Upper lobe of left lung (tissue), 6 donors: ENCODE results near the gene ZNF678. TPM values are rescaled to one million over a fixed set of nuclear protein-coding genes. Genes with fewer than 3 reads are reported as not detected.
A peak's percentile ranks its signal among the peaks of the same experiment; 100 is the strongest.
"Not testable (repeated sequence)": the region's sequence is repeated elsewhere in the genome, so short reads cannot be mapped to it uniquely, and the experiment has no call there.

Experiments used
- ATAC-seq, 2 donors: fragments of 200-7000 bp; cut with Tn5 transposase; one replicate each; pipeline ENCODE4 v1.9.1; 2022; ENCODE audit warnings: mild to moderate bottlenecking in 2 of 2, moderate library complexity in 2 of 2; ENCODE audit not compliant: low FRiP score in 2 of 2
- DNase-seq, 2 donors: peaks; one replicate each; pipeline ENCODE4 v3.0.0-alpha.2; 2019 to 2020
- H3K27ac ChIP-seq, 4 donors: fragments of 200-600 bp; sonication (generic); one replicate each; pipeline ENCODE4 v1.5.1; 2016 to 2019
- H3K27me3 ChIP-seq, 4 donors: fragments of 200-600 bp; sonication (generic); one replicate each; pipeline ENCODE4 v1.5.1; 2017 to 2019
- H3K36me3 ChIP-seq, 4 donors: fragments of 200-600 bp; sonication (generic); one replicate each; pipeline ENCODE4 v1.5.1; 2016 to 2019
- H3K4me1 ChIP-seq, 4 donors: fragments of 200-600 bp; sonication (generic); one replicate each; pipeline ENCODE4 v1.5.1; 2018 to 2019
- H3K4me3 ChIP-seq, 4 donors: fragments of 200-600 bp; sonication (generic); one replicate each; pipeline ENCODE4 v1.5.1; 2017 to 2019; ENCODE audit warnings: mild to moderate bottlenecking in 2 of 4, moderate library complexity in 1 of 4
- H3K9me3 ChIP-seq, 4 donors: fragments of 200-600 bp; sonication (generic); one replicate each; pipeline ENCODE4 v1.5.1; 2018 to 2019
- EP300 ChIP-seq, 4 donors: sonication (generic); formaldehyde crosslinking; IDR thresholded peaks; one replicate each; pipeline ENCODE4 v1.5.1; 2017; ENCODE audit warnings: antibody characterized with exemption in 4 of 4, control low read depth in 2 of 4
- POLR2A ChIP-seq, 4 donors: fragments of 450-650 bp; IDR thresholded peaks; one replicate each; pipeline ENCODE4 v1.5.1; 2016 to 2017; ENCODE audit warnings: antibody characterized with exemption in 4 of 4, mild to moderate bottlenecking in 2 of 4
- POLR2AphosphoS5 ChIP-seq, 2 donors: sonication (generic); formaldehyde crosslinking; IDR thresholded peaks; one replicate each; pipeline ENCODE4 v1.5.1; 2017; ENCODE audit warnings: antibody characterized with exemption in 2 of 2
- WGBS, 2 donors: methylation state at CpG; one replicate each; pipeline ENCODE4 v1.1.5; 2017 to 2018; 5-methylcytosine and 5-hydroxymethylcytosine counted together
- total RNA-seq, 6 donors: library from RNA; depleted of rRNA in 4 of 6; stranded (reverse); fragments of >200 nt in 4 of 6; gene quantifications; one replicate each; pipeline versions ENCODE4 v1.1.0 to v1.2.1, GENCODE V29; 2016 to 2021
- TF ChIP-seq, protein P1 (sequence below), 6 experiments: fragments of 450-650 bp in 4 of 6; fragments of 200-600 bp in 2 of 6; sonication (generic) in 2 of 6; IDR thresholded peaks; one replicate each; pipeline ENCODE4 v1.5.1; 2016 to 2019; ENCODE audit warnings: antibody characterized with exemption in 6 of 6
- donor health status: DM: no; HTN: no; CAD: no; lungs with moderate emphysema.
- donor health status: DM: no; HTN: yes; CAD: no; lungs with severe emphysema.

The ZNF678 gene
- total RNA-seq, 6 donors from 2014 or later = 3.9 to 50.3 (median 7.8) TPM

DNA sequence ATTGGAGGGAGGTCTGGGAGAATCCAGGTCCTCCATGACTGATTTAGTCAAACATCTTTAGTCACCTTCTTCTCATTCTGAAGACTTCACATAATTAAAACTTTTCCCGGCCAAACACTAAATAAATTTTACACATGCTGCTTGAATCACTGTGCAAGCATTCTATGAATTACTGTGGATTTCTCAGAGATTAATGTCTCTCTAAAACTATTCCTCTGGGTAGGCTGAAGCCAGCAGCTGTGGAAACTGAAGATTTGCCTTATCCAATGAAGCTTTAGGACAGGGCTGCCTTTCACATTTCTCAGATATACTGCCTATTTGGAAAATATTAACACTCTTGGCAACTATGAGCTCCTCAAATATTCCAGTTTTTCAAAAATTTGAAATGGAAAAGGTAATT, 110.1 kb downstream of the ZNF678 start:
- no peak for ATAC-seq
- DNase-seq = no peak
- H3K9me3 ChIP-seq = peaks cover 52 to 94% (median 93%) of the 10 kb centered on the region in 4 donors
- no peak overlapping the region for H3K4me3 ChIP-seq
- no peak overlapping the region for H3K27ac ChIP-seq
- WGBS, 2 donors = 97 to 100% methylated on average over 1 of the region's 1 CpG
- H3K4me1 ChIP-seq = no peaks in the 10 kb centered on the region
- no peaks in the 10 kb centered on the region for H3K36me3 ChIP-seq
- TF ChIP-seq POLR2A (IDR thresholded peaks at IDR 0.05) (no peak), POLR2AphosphoS5 (IDR thresholded peaks at IDR 0.05) (no peak), EP300 (IDR thresholded peaks at IDR 0.05) (no peak)
- TF ChIP-seq, protein P1, sequence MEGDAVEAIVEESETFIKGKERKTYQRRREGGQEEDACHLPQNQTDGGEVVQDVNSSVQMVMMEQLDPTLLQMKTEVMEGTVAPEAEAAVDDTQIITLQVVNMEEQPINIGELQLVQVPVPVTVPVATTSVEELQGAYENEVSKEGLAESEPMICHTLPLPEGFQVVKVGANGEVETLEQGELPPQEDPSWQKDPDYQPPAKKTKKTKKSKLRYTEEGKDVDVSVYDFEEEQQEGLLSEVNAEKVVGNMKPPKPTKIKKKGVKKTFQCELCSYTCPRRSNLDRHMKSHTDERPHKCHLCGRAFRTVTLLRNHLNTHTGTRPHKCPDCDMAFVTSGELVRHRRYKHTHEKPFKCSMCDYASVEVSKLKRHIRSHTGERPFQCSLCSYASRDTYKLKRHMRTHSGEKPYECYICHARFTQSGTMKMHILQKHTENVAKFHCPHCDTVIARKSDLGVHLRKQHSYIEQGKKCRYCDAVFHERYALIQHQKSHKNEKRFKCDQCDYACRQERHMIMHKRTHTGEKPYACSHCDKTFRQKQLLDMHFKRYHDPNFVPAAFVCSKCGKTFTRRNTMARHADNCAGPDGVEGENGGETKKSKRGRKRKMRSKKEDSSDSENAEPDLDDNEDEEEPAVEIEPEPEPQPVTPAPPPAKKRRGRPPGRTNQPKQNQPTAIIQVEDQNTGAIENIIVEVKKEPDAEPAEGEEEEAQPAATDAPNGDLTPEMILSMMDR (IDR thresholded peaks at IDR 0.05) = no peak
- H3K27me3 ChIP-seq = no peaks in the 10 kb centered on the region

DNA sequence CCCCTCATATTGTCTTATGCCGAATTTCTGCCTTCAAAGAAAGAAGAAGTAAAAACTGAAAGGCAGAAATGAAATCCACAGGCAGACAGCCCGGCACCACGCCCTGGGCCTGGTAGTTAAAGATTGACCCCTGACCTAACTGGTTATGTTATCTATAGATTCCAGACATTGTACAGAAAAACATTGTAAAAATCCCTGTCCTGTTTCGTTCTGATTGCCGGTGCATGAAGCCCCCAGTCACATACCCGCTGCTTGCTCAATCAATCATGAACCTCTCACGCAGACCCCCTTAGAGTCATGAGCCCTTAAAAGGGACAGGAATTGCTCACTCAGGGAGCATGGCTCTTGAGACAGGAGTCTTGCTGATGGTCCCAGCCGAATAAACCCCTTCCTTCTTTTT, 122.5 kb downstream of the ZNF678 start:
- Histone ChIP-seq H3K27ac (no peak overlapping the region), H3K4me3 (no peak overlapping the region), H3K9me3 (peaks cover 10 to 87% (median 52%) of the 10 kb centered on the region in 4 donors), H3K4me1 (no peaks in the 10 kb centered on the region), H3K36me3 (no peaks in the 10 kb centered on the region), H3K27me3 (no peaks in the 10 kb centered on the region)
- WGBS, 2 donors = 80% methylated on average over 8 of the region's 8 CpGs
- TF ChIP-seq POLR2A (IDR thresholded peaks at IDR 0.05) (no peak), POLR2AphosphoS5 (IDR thresholded peaks at IDR 0.05) (no peak), EP300 (IDR thresholded peaks at IDR 0.05) (no peak)
- TF ChIP-seq, protein P1 (IDR thresholded peaks at IDR 0.05) = no peak
- no peak for DNase-seq
- ATAC-seq = no peak

DNA sequence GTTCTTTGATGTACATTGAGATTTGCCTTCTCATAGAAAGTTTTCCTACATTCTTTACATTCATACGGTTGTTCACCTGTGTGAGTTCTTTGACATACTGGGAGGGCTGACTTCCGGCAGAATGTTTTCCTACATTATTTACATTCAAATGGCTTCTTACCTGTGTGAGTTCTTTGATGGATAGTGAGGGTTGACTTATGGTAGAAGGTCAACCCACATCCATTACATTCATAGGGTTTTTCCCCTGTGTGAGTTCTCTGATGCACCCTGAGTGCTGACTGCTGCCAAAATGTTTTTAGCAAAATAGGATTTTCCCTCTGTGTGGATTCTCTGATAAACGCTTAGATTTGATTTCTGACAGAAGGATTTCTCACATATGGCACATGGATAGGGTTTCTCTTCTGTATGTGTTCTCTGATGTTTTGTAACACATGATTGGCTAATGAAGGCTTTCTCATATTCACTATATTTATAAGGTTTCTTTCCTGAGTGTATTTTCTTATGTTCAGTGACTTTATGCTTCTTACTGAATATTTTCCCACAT, 134.0 kb downstream of the ZNF678 start:
- ATAC-seq = no peak
- Histone ChIP-seq H3K9me3 (peaks cover 13 to 60% (median 55%) of the 10 kb centered on the region in 4 donors), H3K4me1 (no peaks in the 10 kb centered on the region), H3K4me3 (no peak overlapping the region), H3K36me3 (no peaks in the 10 kb centered on the region), H3K27me3 (no peaks in the 10 kb centered on the region), H3K27ac (no peak overlapping the region)
- 87 to 90% methylated on average over 3 of the region's 3 CpGs for WGBS, 2 donors
- TF ChIP-seq EP300 (IDR thresholded peaks at IDR 0.05) = no peak
- no peak for TF ChIP-seq POLR2A (IDR thresholded peaks at IDR 0.05)
- no peak for TF ChIP-seq POLR2AphosphoS5 (IDR thresholded peaks at IDR 0.05)
- TF ChIP-seq, protein P1 (IDR thresholded peaks at IDR 0.05) = no peak
- DNase-seq = no peak

DNA sequence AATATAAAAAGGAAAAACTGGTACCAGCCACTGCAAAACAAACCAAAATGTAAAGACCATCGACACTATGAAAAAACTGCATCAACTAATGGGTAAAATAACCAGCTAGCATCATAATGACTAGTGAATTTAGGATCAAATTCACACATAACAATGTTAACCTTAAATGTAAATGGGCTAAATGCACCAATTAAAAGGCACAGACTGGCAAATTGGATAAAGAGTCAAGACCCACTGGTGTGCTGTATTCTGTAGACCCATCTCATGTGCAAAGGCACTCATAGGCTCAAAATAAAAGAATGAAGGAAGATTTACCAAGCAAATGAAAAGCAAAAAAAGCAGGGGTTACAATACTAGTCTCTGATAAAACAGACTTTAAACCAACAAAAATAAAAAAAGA, 138.3 kb downstream of the ZNF678 start:
- H3K4me3 ChIP-seq, ATAC-seq, DNase-seq, H3K27me3 ChIP-seq, H3K36me3 ChIP-seq, H3K4me1 ChIP-seq, H3K27ac ChIP-seq: not testable (repeated sequence)
- WGBS, 2 donors = 82 to 87% methylated on average over 1 of the region's 1 CpG
- H3K9me3 ChIP-seq = peaks cover 12 to 68% (median 44%) of the 10 kb centered on the region in 4 donors

DNA sequence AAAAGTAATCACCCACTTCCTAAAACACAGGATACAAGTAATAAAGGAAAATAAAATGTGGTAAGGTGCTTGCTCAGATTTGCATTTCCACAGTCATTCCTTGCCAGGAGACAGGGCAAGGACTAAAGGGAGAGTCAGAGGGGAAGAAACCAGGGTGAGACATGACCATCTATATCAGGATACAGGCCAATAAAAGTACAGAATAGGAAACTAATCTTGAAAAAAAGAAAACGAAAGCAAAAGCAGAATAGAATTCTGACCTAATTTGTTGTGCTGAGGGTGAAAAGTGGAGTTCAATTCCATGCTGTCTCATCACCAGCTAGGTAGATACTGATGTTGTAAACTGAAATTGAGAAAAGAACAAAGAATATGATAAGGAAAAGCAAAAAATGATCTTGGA, 144.5 kb downstream of the ZNF678 start:
- H3K4me1 ChIP-seq = no peaks in the 10 kb centered on the region
- ATAC-seq (no peak), DNase-seq (no peak)
- no peaks in the 10 kb centered on the region for H3K36me3 ChIP-seq
- no peaks in the 10 kb centered on the region for H3K27me3 ChIP-seq
- H3K4me3 ChIP-seq = no peak overlapping the region
- H3K9me3 ChIP-seq = peaks cover 0 to 29% (median 19%) of the 10 kb centered on the region in 4 donors
- TF ChIP-seq POLR2AphosphoS5 (IDR thresholded peaks at IDR 0.05) (no peak), POLR2A (IDR thresholded peaks at IDR 0.05) (no peak)
- no peak overlapping the region for H3K27ac ChIP-seq
- 32 to 63% methylated on average over 1 of the region's 1 CpG for WGBS, 2 donors

DNA sequence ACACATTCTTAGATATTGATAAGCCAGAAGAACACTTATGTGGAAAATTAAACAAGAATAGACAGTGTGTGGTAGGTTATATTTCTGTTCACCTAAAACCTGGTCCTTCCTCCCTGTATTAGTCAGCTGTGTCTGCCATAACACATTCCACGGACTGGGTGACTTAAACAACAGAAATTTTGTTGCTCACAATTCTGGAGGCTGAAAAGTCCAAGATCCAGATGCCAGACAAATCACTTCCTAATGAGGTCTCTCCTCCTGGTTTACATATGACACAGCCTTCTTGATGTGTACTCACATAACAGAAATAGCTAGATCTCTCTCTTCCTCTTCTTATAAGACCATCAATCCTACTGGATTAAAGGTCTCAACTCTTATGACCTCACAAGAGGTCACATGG, 146.1 kb downstream of the ZNF678 start:
- Histone ChIP-seq H3K4me3 (no peak overlapping the region), H3K4me1 (no peaks in the 10 kb centered on the region), H3K36me3 (no peaks in the 10 kb centered on the region), H3K27ac (no peak overlapping the region), H3K9me3 (peaks cover 0 to 26% (median 18%) of the 10 kb centered on the region in 4 donors), H3K27me3 (no peaks in the 10 kb centered on the region)
- ATAC-seq = no peak
- TF ChIP-seq POLR2AphosphoS5 (IDR thresholded peaks at IDR 0.05) = no peak
- no peak for TF ChIP-seq POLR2A (IDR thresholded peaks at IDR 0.05)
- TF ChIP-seq EP300 (IDR thresholded peaks at IDR 0.05) = no peak
- TF ChIP-seq, protein P1 (IDR thresholded peaks at IDR 0.05) = no peak
- 67 to 77% methylated on average over 1 of the region's 1 CpG for WGBS, 2 donors
- no peak for DNase-seq

DNA sequence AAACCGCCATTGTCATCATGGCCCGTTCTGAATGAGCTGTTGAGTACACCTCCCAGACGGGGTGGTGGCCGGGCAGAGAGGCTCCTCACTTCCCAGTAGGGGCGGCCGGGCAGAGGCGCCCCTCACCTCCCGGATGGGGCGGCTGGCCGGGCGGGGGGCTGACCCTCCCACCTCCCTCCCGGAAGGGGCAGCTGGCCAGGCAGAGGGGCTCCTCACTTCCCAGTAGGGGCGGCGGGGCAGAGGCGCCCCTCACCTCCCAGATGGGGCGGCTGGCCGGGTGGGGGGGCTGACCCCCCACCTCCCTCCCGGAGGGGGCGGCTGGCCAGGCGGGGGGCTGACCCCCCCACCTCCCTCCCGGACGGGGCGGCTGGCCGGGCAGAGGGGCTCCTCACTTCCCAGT, 147.1 kb downstream of the ZNF678 start:
- not testable (repeated sequence) for H3K4me1 ChIP-seq, H3K27me3 ChIP-seq, H3K27ac ChIP-seq, H3K4me3 ChIP-seq, H3K36me3 ChIP-seq, ATAC-seq
- whole genome bisulfite sequencing, 2 donors = 94 to 95% methylated on average over 8 to 11 of the region's 24 CpGs
- peaks cover 0 to 28% (median 23%) of the 10 kb centered on the region in 4 donors for H3K9me3 ChIP-seq
- DNase-seq = peak in 1 of 2 donors; percentile 32
